ENCODE measurements around the gene ADRB1. TPM values are rescaled to one million over a fixed set of nuclear protein-coding genes. Genes with fewer than 3 reads are reported as not detected.

The ADRB1 gene
- 0.13 and 0.28 TPM in 2 replicates for total RNA-seq

GRCh38 chr10:114043532-114044246 lies at the start of gene ADRB1:
ADRB1 (plus strand) TSS chr10:114043866; CDS start chr10:114044133, 267 bp downstream.
- no peak for DNase-seq (ENCODE audit: low read depth, low spot score)

- no peak for DNase-seq (ENCODE audit: low read depth, low spot score)
These were observed 48.5 kb upstream of the ADRB1 start for GRCh38 chr10:113995201-113995600.

GRCh38 chr10:113997428-113997827 lies 46.2 kb upstream of the ADRB1 start:
- DNase-seq (ENCODE audit: low read depth, low spot score): no peak

- DNase-seq (ENCODE audit: low read depth, low spot score): no peak
These were observed 44.1 kb upstream of the ADRB1 start for GRCh38 chr10:113999531-113999930.

GRCh38 chr10:114000457-114001010 lies 43.1 kb upstream of the ADRB1 start:
- DNase-seq (ENCODE audit: low read depth, low spot score): no peak

GRCh38 chr10:114002422-114002821 lies 41.2 kb upstream of the ADRB1 start:
- DNase-seq (ENCODE audit: low read depth, low spot score): no peak

GRCh38 chr10:114003161-114003941 lies 40.3 kb upstream of the ADRB1 start:
- DNase-seq (ENCODE audit: low read depth, low spot score): no peak

- DNase-seq (ENCODE audit: low read depth, low spot score): no peak
These were observed 34.2 kb upstream of the ADRB1 start for GRCh38 chr10:114009281-114009996.

- no peak for DNase-seq (ENCODE audit: low read depth, low spot score)
These were observed 33.4 kb upstream of the ADRB1 start for GRCh38 chr10:114010316-114010715.

GRCh38 chr10:114012650-114013049 lies 31.0 kb upstream of the ADRB1 start:
- DNase-seq (ENCODE audit: low read depth, low spot score): no peak

- no peak for DNase-seq (ENCODE audit: low read depth, low spot score)
These were observed 28.0 kb upstream of the ADRB1 start for GRCh38 chr10:114015708-114016107.

GRCh38 chr10:114017271-114017670 lies 26.4 kb upstream of the ADRB1 start:
- DNase-seq (ENCODE audit: low read depth, low spot score): no peak

GRCh38 chr10:114017873-114018272 lies 25.8 kb upstream of the ADRB1 start:
- no peak for DNase-seq (ENCODE audit: low read depth, low spot score)

GRCh38 chr10:114019226-114019625 lies 24.4 kb upstream of the ADRB1 start:
- DNase-seq (ENCODE audit: low read depth, low spot score): no peak

GRCh38 chr10:114021154-114021553 lies 22.5 kb upstream of the ADRB1 start:
- DNase-seq (ENCODE audit: low read depth, low spot score): no peak

- no peak for DNase-seq (ENCODE audit: low read depth, low spot score)
These were observed 21.7 kb upstream of the ADRB1 start for GRCh38 chr10:114021717-114022680.

GRCh38 chr10:114022766-114023597 lies 20.7 kb upstream of the ADRB1 start:
- no peak for DNase-seq (ENCODE audit: low read depth, low spot score)

- no peak for DNase-seq (ENCODE audit: low read depth, low spot score)
These were observed 18.6 kb upstream of the ADRB1 start for GRCh38 chr10:114024876-114025610.

GRCh38 chr10:114025611-114026130 lies 18.0 kb upstream of the ADRB1 start:
- DNase-seq (ENCODE audit: low read depth, low spot score): no peak
